H1 (cell line): ENCODE data around the gene SRCIN1. TPM values are rescaled to one million over a fixed set of nuclear protein-coding genes. Genes with fewer than 3 reads are reported as not detected.

Experiments
- CTCF ChIA-PET: fragments of 300-600 bp; sonication (Branson Sonifier 250); formaldehyde crosslinking; loops from one replicate; lab custom pipeline; 2021; ENCODE audit not compliant: partially characterized antibody; lab: Charles Lee
- POLR2A ChIA-PET: fragments of 300-600 bp; sonication (Branson Sonifier 250); formaldehyde crosslinking; loops from one replicate; lab custom pipeline; 2021; ENCODE audit warnings: inconsistent platforms; ENCODE audit not compliant: partially characterized antibody; lab: Charles Lee
- DNase-seq, 2 experiments: peaks; one replicate each; pipeline versions ENCODE4 v3.0.0 to v3.0.0-alpha.2; 2010 to 2022; ENCODE audit warnings: low spot score in 2 of 2, low read depth in 1 of 2, mixed read lengths in 1 of 2
- FAIRE-seq: peaks from 2 replicates; lab custom pipeline; 2011; peaks lifted over from hg19 to GRCh38; lab: Jason Lieb, UNC
- H2AFZ ChIP-seq: 2 replicates; pipeline ENCODE4 v1.8.1; 2012; ENCODE audit warnings: low read length, inconsistent platforms
- H2AK5ac ChIP-seq: 2 replicates; pipeline ENCODE4 v1.6.1; 2013; ENCODE audit warnings: low read depth, low read length
- H2BK120ac ChIP-seq: replicated peaks from 2 replicates; pipeline ENCODE3; 2013; ENCODE audit warnings: low read depth, low read length, inconsistent platforms
- H2BK12ac ChIP-seq: 2 replicates; pipeline ENCODE4 v1.6.1; 2013; ENCODE audit warnings: low read depth, low read length
- H2BK15ac ChIP-seq: 2 replicates; pipeline ENCODE4 v1.6.1; 2013; ENCODE audit warnings: low read length
- H2BK20ac ChIP-seq: 2 replicates; pipeline ENCODE4 v1.6.1; 2013; ENCODE audit warnings: low read length
- H2BK5ac ChIP-seq: 2 replicates; pipeline ENCODE4 v1.6.1; 2013; ENCODE audit warnings: low read depth, low read length
- H3K14ac ChIP-seq: 2 replicates; pipeline ENCODE4 v1.6.1; 2013; ENCODE audit warnings: inconsistent platforms; ENCODE audit not compliant: insufficient read length
- H3K18ac ChIP-seq: 2 replicates; pipeline ENCODE4 v1.6.1; 2013; ENCODE audit warnings: low read length; ENCODE audit errors: extremely low read depth
- H3K23ac ChIP-seq: 2 replicates; pipeline ENCODE4 v1.6.1; 2013; ENCODE audit warnings: inconsistent platforms; ENCODE audit not compliant: insufficient read length
- H3K23me2 ChIP-seq: 2 replicates; pipeline ENCODE4 v1.6.1; 2013; ENCODE audit warnings: low read depth, low read length
- H3K27ac ChIP-seq: 2 replicates; pipeline ENCODE4 v1.6.1; 2011; ENCODE audit warnings: low read depth, low read length, inconsistent platforms
- H3K27me3 ChIP-seq, 4 experiments: replicated peaks in 1 of 4; 1 replicate in 1 of 4; 2 replicates in 3 of 4; pipeline versions ENCODE4 v1.6.1 to v1.8.1; 2011 to 2013; ENCODE audit warnings: low read length in 3 of 4, mild to moderate bottlenecking in 3 of 4, inconsistent platforms in 2 of 4, mixed read lengths in 2 of 4, moderate library complexity in 1 of 4; ENCODE audit not compliant: control insufficient read depth in 3 of 4, insufficient read depth in 3 of 4; ENCODE audit errors: extremely low read depth in 1 of 4
- H3K36me3 ChIP-seq, 4 experiments: 2 replicates each; pipeline versions ENCODE4 v1.6.1 to v1.8.1; 2011 to 2013; ENCODE audit warnings: mild to moderate bottlenecking in 4 of 4, low read length in 3 of 4, moderate library complexity in 2 of 4, control low read depth in 1 of 4, inconsistent platforms in 1 of 4; ENCODE audit not compliant: insufficient read depth in 4 of 4, control insufficient read depth in 2 of 4
- H3K4ac ChIP-seq: replicated peaks from 2 replicates; pipeline ENCODE3; 2013; ENCODE audit warnings: low read length, low read depth, mixed read lengths, inconsistent platforms; ENCODE audit not compliant: insufficient read length
- H3K4me1 ChIP-seq, 4 experiments: replicated peaks in 1 of 4; 1 replicate in 1 of 4; 2 replicates in 3 of 4; pipeline versions ENCODE4 v1.6.1 to v1.8.1; 2011 to 2013; ENCODE audit warnings: low read length in 3 of 4, inconsistent platforms in 2 of 4, mixed read lengths in 1 of 4; ENCODE audit not compliant: insufficient read depth in 4 of 4, control insufficient read depth in 3 of 4
- H3K4me2 ChIP-seq, 2 experiments: 2 replicates each; pipeline versions ENCODE4 v1.6.1 to v1.8.1; 2011 to 2013; ENCODE audit warnings: low read depth in 2 of 2, low read length in 2 of 2, control low read depth in 1 of 2, inconsistent platforms in 1 of 2, mild to moderate bottlenecking in 1 of 2; ENCODE audit not compliant: insufficient read depth in 1 of 2
- H3K4me3 ChIP-seq, 4 experiments: fragments of 200-600, 300-600 bp in 1 of 4; sonication (generic), shearing (Covaris generic), sonication (Bioruptor Twin) in 1 of 4; 2 replicates each; pipeline versions ENCODE4 v1.5.1 to v1.8.1; 2011 to 2016; ENCODE audit warnings: low read length in 4 of 4, low read depth in 3 of 4, control low read depth in 2 of 4, inconsistent platforms in 2 of 4, mild to moderate bottlenecking in 2 of 4, mixed read lengths in 1 of 4, moderate library complexity in 1 of 4; ENCODE audit not compliant: insufficient read depth in 2 of 4; ENCODE audit errors: extremely low read depth in 1 of 4
- H3K56ac ChIP-seq: replicated peaks from 2 replicates; pipeline ENCODE3; 2013; ENCODE audit warnings: low read depth, mild to moderate bottlenecking, mixed read lengths, low read length, inconsistent platforms; ENCODE audit not compliant: insufficient read length
- H3K79me1 ChIP-seq: 2 replicates; pipeline ENCODE4 v1.6.1; 2013; ENCODE audit warnings: low read depth, low read length, control low read depth
- H3K79me2 ChIP-seq, 2 experiments: 2 replicates each; pipeline versions ENCODE4 v1.6.1 to v1.8.1; 2012 to 2013; ENCODE audit warnings: low read length in 2 of 2, mild to moderate bottlenecking in 2 of 2, inconsistent platforms in 1 of 2; ENCODE audit not compliant: insufficient read depth in 2 of 2, control insufficient read depth in 1 of 2
- H3K9ac ChIP-seq, 4 experiments: replicated peaks in 1 of 4; 1 replicate in 1 of 4; 2 replicates in 3 of 4; pipeline versions ENCODE4 v1.6.1 to v1.8.1; 2011 to 2013; ENCODE audit warnings: low read depth in 3 of 4, low read length in 3 of 4, control low read depth in 2 of 4, mild to moderate bottlenecking in 2 of 4, moderate library complexity in 2 of 4, inconsistent platforms in 1 of 4; ENCODE audit errors: extremely low read depth in 1 of 4
- H3K9me3 ChIP-seq, 2 experiments: 2 replicates each; pipeline versions ENCODE4 v1.6.1 to v1.8.1; 2012 to 2013; ENCODE audit warnings: mild to moderate bottlenecking in 2 of 2, moderate library complexity in 2 of 2, control low read depth in 1 of 2, inconsistent platforms in 1 of 2, low read depth in 1 of 2, low read length in 1 of 2, mixed read lengths in 1 of 2; ENCODE audit not compliant: insufficient read depth in 2 of 2
- H4K20me1 ChIP-seq, 2 experiments: replicated peaks in 1 of 2; 2 replicates each; pipeline versions ENCODE3 to v1.8.1; 2011 to 2013; ENCODE audit warnings: inconsistent platforms in 2 of 2, low read length in 2 of 2, mild to moderate bottlenecking in 1 of 2; ENCODE audit not compliant: insufficient read depth in 2 of 2, control insufficient read depth in 1 of 2
- H4K5ac ChIP-seq: 2 replicates; pipeline ENCODE4 v1.6.1; 2013; ENCODE audit warnings: low read length, low read depth, mixed read lengths, inconsistent platforms; ENCODE audit not compliant: insufficient read length
- H4K8ac ChIP-seq: 2 replicates; pipeline ENCODE4 v1.8.0; 2013; ENCODE audit warnings: mild to moderate bottlenecking, moderate library complexity, low read length, inconsistent platforms; ENCODE audit not compliant: insufficient read depth; ENCODE audit errors: extremely low read depth
- H4K91ac ChIP-seq: replicated peaks from 2 replicates; pipeline ENCODE3; 2013; ENCODE audit warnings: low read length, mixed read lengths, inconsistent platforms; ENCODE audit not compliant: insufficient read length
- BRCA1 ChIP-seq: IDR thresholded peaks from 2 replicates; pipeline ENCODE4 v1.6.1; 2012; ENCODE audit warnings: low read depth, low read length, improper control_type of control experiment
- CHD2 ChIP-seq: IDR thresholded peaks from 2 replicates; pipeline ENCODE4 v1.6.1; 2012; ENCODE audit warnings: low read length, improper control_type of control experiment
- CTBP2 ChIP-seq: IDR thresholded peaks from 2 replicates; pipeline ENCODE4 v1.7.0; 2011; ENCODE audit warnings: borderline replicate concordance, mild to moderate bottlenecking, moderate library complexity, mixed read lengths, low read length; ENCODE audit not compliant: insufficient read depth, insufficient read length
- EGR1 ChIP-seq: IDR thresholded peaks from 2 replicates; pipeline ENCODE4 v1.6.1; 2011; ENCODE audit warnings: low read depth, low read length, borderline replicate concordance
- KDM1A ChIP-seq: fragments of 200-600, 300-600 bp; sonication (generic); IDR thresholded peaks from 2 replicates; pipeline ENCODE4 v1.7.1; 2016; ENCODE audit warnings: mild to moderate bottlenecking, low read length, borderline replicate concordance
- MAFK ChIP-seq: IDR thresholded peaks from 2 replicates; pipeline ENCODE4 v1.6.1; 2012; ENCODE audit warnings: low read depth, mild to moderate bottlenecking, improper control_type of control experiment, low read length
- PHF8 ChIP-seq: fragments of 200-600 bp; sonication (generic); conservative IDR thresholded peaks from 2 replicates; pipeline ENCODE4 v1.7.1; 2012; ENCODE audit warnings: low read depth, mild to moderate bottlenecking, inconsistent platforms, low read length, moderate library complexity
- RBBP5 ChIP-seq: IDR thresholded peaks from 2 replicates; pipeline ENCODE4 v1.7.1; 2012; ENCODE audit warnings: low read depth, mild to moderate bottlenecking, inconsistent platforms, low read length, moderate library complexity, borderline replicate concordance
- RFX5 ChIP-seq: IDR thresholded peaks from 2 replicates; pipeline ENCODE4 v1.6.1; 2011; ENCODE audit warnings: low read depth, low read length, improper control_type of control experiment, borderline replicate concordance
- RNF2 ChIP-seq: fragments of 200-900, 300-1000 bp; sonication (generic); IDR thresholded peaks from 2 replicates; pipeline ENCODE4 v1.7.1; 2016; ENCODE audit warnings: borderline replicate concordance, low read depth, mild to moderate bottlenecking, antibody characterized with exemption, low read length; ENCODE audit not compliant: poor library complexity, severe bottlenecking; ENCODE audit errors: missing control alignments
- SIX5 ChIP-seq: IDR thresholded peaks from 2 replicates; pipeline ENCODE4 v1.6.1; 2011; ENCODE audit warnings: mild to moderate bottlenecking, low read depth, low read length
- SP1 ChIP-seq: IDR thresholded peaks from 2 replicates; pipeline ENCODE4 v1.6.1; 2011; ENCODE audit warnings: low read depth, low read length
- TCF12 ChIP-seq: IDR thresholded peaks from 2 replicates; pipeline ENCODE4 v1.6.1; 2011; ENCODE audit warnings: low read depth, mild to moderate bottlenecking, low read length
- WGBS, 2 experiments: shearing (Covaris generic) in 1 of 2; methylation state at CpG; one replicate each; pipeline versions ENCODE4 v1.1.6 to v1.1.7; 2013 to 2015; ENCODE audit warnings: low lambda C conversion rate in 2 of 2, mixed read lengths in 2 of 2, inconsistent platforms in 1 of 2, low coverage in 1 of 2, missing lambda C conversion rate in 1 of 2; ENCODE audit not compliant: insufficient replicate concordance in 2 of 2, insufficient coverage in 1 of 2, insufficient read length in 1 of 2; ENCODE audit errors: extremely low coverage in 1 of 2, missing lambda C conversion rate in 1 of 2; 5-methylcytosine and 5-hydroxymethylcytosine counted together
- polyA plus RNA-seq, 7 experiments: library from polyadenylated mRNA; depleted of rRNA in 3 of 7; stranded (reverse) in 5 of 7; unstranded in 2 of 7; fragments of >200 nt in 5 of 7; fragments of 200-250 nt in 2 of 7; gene quantifications; 1 replicate in 5 of 7; 2 replicates in 1 of 7; 4 replicates in 1 of 7; pipeline versions ENCODE4 v1.2.1 to v1.2.3, GENCODE V29; 2011 to 2013; ENCODE audit warnings: missing spikeins in 2 of 7, mixed read lengths in 2 of 7
- total RNA-seq: library from RNA; stranded (reverse); fragmentation: NEBNext Ultra II Directional; extraction: Animal tissue kit (Norgen Biotek cat#: 25700); gene quantifications from 2 replicates; pipeline ENCODE4 v1.2.1, GENCODE V29; 2021

The SRCIN1 gene
- total and polyA plus RNA-seq, 2 of the 8 experiments (the other 6 are each of a cell fraction or from before 2014, with no cell fraction given) = 2.8 to 3.8 TPM

- H4K20me1 ChIP-seq = peaks cover 10 to 37% of the 10 kb centered on the region in 2 experiments
- H4K91ac ChIP-seq = no peak overlapping the region
- no peak overlapping the region for H2BK120ac ChIP-seq
- no peak overlapping the region for H4K8ac ChIP-seq
- no peak overlapping the region for H3K56ac ChIP-seq
- no peak overlapping the region for H2BK15ac ChIP-seq
- H3K23ac ChIP-seq = no peak overlapping the region
- no peak for FAIRE-seq
- H2BK12ac ChIP-seq = no peak overlapping the region
- H2AFZ ChIP-seq = no peak overlapping the region
- no peak overlapping the region for H3K4me3 ChIP-seq
- H2BK20ac ChIP-seq = no peak overlapping the region
- no peaks in the 10 kb centered on the region for H3K36me3 ChIP-seq
- H2BK5ac ChIP-seq = no peak overlapping the region
- H3K14ac ChIP-seq = no peak overlapping the region
- no peaks in the 10 kb centered on the region for H3K79me1 ChIP-seq
- H3K4me1 ChIP-seq = peaks cover 11 to 25% (median 22%) of the 10 kb centered on the region in 4 experiments
- no peak overlapping the region for H3K27ac ChIP-seq
- POLR2A ChIA-PET = interaction anchor here (1.3 kb wide), 1 partner anchor 60 kb away, joined by 3 read pairs; no protein-coding TSS in a partner anchor
- DNase-seq = no peak
- no peak overlapping the region for H3K4me2 ChIP-seq
- no peaks in the 10 kb centered on the region for H3K79me2 ChIP-seq
- peaks cover 10% of the 10 kb centered on the region for H3K23me2 ChIP-seq
- H3K9me3 ChIP-seq = no peaks in the 10 kb centered on the region
- 0 out of 2 replicates have a peak overlapping the region, but pooled peaks have one; percentile 32 for H2AK5ac ChIP-seq
- H4K5ac ChIP-seq = no peak overlapping the region
- H3K9ac ChIP-seq = no peak overlapping the region
- WGBS, 2 experiments = 80% methylated on average over 8 of the region's 9 CpGs; no CpG with 5 or more reads in 1 of the 2 experiments
- H3K4ac ChIP-seq = no peak overlapping the region
- CTCF ChIA-PET = interaction anchor here (0.7 to 38.1 kb wide), 4 partner anchors 23 to 97 kb away, joined by 3 to 914 read pairs (median 184); partner anchors contain the start of gene SRCIN1
- H3K18ac ChIP-seq = no peak overlapping the region
- peaks cover 37 to 94% (median 92%) of the 10 kb centered on the region in 4 experiments for H3K27me3 ChIP-seq
- no peak for TF ChIP-seq MAFK
- TF ChIP-seq SIX5 = no peak
- no peak for TF ChIP-seq TCF12
- no peak for TF ChIP-seq RFX5
- no peak for TF ChIP-seq KDM1A
- TF ChIP-seq PHF8 = no peak
- no peak for TF ChIP-seq CTBP2
- TF ChIP-seq SP1 = no peak
- no peak for TF ChIP-seq EGR1
- TF ChIP-seq RBBP5 = no peak
- TF ChIP-seq RNF2 = no peak
- no peak for TF ChIP-seq BRCA1
- no peak for TF ChIP-seq CHD2
Observed at GRCh38 chr17:38568845-38569510, 36.8 kb downstream of the SRCIN1 start.
